HG03103 (cell line): ENCODE results near the gene BEST1.
"Not testable (repeated sequence)": the region's sequence is repeated elsewhere in the genome, so short reads cannot be mapped to it uniquely, and the experiment has no call there.

ENCODE experiments used
- ATAC-seq: cut with Tn5 transposase; IDR thresholded peaks from one replicate; pipeline ENCODE4 v1.9.1; 2021; ENCODE audit warnings: low read depth; ENCODE audit not compliant: unreplicated experiment

The BEST1 gene

DNA sequence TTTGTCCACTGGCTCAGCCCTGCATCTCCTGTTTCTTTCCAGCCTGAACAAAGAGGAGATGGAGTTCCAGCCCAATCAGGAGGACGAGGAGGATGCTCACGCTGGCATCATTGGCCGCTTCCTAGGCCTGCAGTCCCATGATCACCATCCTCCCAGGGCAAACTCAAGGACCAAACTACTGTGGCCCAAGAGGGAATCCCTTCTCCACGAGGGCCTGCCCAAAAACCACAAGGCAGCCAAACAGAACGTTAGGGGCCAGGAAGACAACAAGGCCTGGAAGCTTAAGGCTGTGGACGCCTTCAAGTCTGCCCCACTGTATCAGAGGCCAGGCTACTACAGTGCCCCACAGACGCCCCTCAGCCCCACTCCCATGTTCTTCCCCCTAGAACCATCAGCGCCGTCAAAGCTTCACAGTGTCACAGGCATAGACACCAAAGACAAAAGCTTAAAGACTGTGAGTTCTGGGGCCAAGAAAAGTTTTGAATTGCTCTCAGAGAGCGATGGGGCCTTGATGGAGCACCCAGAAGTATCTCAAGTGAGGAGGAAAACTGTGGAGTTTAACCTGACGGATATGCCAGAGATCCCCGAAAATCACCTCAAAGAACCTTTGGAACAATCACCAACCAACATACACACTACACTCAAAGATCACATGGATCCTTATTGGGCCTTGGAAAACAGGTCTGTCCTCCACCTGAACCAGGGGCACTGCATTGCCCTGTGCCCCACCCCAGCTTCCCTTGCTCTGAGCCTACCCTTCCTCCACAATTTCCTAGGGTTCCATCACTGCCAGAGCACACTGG is 12.3 kb downstream of the BEST1 start:
- ATAC-seq: no peak

DNA sequence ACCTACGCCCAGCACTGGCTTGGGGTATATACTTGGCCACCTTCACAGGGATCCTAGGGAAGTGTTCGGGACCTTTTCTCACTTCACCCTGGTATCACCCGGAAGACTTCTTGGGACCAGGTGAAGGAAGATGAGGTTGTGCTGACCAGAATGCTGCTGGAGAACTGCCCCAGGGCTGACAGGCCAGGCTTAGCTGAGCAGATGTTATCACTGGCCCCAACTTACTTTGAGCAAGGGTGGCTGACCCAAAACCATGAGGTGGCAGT is 12.8 kb downstream of the BEST1 start:
- no peak for ATAC-seq

DNA sequence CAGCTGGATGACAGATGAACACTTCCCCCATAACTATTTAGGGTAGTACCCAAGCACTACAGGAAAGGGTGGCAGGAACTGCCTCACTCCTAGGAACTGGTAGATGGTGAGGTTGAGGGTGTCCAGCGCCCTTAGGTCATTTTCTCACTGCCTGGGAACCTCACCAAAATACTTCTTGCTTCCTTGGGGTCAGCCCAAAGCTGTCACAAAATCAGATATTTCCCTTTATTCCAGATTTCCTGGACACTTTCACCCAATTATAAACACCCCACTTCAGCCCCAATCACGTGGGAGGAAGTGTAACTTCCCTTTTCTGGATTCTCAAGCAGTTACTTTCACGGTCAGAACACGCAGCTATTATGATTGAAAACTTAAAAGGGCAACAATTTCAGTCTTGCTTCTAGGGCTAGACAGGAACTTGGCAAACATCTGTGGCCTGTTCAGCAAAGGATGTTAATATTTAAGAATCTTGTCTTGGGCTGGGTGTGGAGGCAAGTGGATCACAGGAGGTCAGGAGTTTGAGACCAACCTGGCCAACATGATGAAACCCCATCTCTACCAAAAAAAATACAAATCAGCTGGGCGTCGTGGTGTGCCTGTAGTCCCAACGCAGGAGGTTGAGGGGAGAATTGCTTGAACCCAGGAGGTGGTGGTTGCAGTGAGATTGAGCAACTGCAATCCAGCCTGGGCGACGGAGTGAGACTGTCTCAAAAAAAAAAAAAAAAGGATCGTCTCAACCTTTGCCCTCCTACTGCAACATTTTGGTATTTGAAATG is 13.3 kb downstream of the BEST1 start:
- ATAC-seq: no peak

DNA sequence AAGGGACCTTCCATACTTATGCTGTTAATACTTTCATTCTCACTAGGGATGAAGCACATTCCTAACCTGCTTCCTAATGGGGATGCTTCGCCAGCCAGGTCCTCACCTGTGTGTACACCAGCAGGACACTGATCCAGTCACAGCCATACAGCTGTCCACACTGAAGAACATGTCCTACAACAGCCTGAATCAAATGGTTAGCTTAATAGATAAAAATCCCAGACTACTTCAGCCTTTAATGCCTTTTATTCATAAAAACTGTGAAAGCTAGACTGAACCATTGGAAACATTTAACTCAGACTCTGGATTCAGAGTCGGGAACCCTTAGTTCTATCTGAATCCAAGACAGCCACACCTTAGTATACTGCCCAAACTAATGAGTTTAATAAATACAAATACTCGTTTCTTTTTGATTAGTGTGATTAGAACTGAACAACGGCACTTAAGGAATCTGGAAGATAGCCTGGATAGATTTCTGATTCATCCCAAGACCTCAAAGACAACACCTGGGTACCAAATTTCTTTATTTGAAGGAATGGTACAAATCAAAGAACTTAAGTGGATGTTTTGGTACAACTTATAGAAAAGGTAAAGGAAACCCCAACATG is 14.0 kb downstream of the BEST1 start:
- no peak for ATAC-seq

DNA sequence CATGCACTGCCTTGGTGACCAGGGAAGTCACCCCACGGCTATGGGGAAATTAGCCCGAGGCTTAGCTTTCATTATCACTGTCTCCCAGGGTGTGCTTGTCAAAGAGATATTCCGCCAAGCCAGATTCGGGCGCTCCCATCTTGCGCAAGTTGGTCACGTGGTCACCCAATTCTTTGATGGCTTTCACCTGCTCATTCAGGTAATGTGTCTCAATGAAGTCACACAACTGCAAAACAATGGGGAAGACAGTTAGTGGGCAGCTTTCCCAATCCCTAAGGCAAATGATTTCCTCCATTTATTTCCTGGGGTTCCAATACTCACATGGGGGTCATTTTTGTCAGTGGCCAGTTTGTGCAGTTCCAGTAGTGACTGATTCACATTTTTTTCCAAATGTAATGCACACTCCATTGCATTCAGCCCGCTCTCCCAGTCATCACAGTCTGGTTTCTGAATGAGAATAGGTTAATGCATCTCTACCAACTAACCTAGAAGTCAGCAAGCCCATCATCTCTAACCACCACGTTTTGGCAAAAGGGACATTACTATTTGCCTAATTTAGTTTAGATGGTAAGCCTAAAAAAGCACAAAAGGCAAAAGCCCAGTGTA is 14.6 kb downstream of the BEST1 start:
- ATAC-seq: not testable (repeated sequence)

DNA sequence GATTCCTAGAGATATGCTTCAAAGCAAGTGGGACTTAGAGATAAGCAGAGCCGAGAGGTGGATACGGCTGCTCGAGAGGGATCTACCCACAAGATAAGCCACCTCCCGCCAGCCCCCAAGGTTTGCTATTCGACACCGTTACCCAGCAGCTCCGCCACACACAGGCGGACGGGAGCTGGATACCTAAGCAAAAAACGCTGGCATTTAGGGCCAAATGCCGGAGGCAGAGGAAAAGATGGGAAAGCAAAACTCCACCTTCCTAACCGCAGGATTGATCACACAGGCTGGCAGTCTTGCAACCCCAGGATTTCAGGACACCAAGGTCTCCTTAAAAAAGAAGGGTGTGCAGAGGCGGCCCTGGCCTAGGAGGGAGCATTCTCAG is 16.6 kb downstream of the BEST1 start:
- ATAC-seq: no peak

DNA sequence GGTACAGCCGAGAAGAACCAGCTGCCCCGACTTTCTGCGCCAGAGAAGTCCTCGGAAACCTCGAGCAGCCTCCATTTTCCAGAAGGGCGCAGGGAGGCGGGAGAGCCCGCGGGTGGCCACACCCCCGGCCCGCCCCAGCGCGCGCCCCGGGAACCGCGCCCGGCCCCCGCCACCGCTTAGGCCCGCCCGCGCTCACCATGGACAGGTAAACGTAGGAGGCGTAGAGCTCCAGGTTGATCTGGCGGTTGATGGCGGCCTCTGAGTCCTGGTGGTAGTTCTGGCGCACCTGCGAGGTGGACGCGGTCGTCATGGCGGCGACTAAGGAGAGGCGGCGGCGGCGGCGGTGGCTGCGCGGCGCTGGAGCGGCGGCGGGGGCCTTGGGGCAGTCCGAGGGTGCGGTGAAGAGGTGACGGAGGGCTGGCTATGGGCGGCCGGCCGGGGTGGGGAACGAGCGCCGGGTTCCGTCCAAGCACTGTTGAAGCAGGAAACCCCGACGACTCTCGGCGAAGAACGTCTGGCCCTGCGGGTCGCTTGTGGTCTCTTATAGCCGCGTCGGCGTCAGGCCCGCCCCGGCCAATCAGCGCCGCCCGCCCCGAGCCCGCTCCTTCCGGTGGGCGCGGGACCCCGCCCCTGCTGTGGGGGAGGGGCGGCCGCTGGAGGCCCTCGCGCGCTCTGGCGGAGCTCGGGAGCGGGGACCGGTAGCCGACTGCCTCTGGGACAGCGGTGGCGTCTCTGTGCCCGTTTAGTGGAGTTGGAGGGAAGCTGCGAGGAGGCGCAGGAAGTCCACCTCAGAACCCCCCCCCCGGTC is 17.2 kb downstream of the BEST1 start, which contains the start of gene FTH1:
Gene FTH1 (minus strand): TSS at position 519 of the 808 bp plus-strand sequence. CDS start 209 bp downstream, at position 310.
- peak; percentile 49 for ATAC-seq

DNA sequence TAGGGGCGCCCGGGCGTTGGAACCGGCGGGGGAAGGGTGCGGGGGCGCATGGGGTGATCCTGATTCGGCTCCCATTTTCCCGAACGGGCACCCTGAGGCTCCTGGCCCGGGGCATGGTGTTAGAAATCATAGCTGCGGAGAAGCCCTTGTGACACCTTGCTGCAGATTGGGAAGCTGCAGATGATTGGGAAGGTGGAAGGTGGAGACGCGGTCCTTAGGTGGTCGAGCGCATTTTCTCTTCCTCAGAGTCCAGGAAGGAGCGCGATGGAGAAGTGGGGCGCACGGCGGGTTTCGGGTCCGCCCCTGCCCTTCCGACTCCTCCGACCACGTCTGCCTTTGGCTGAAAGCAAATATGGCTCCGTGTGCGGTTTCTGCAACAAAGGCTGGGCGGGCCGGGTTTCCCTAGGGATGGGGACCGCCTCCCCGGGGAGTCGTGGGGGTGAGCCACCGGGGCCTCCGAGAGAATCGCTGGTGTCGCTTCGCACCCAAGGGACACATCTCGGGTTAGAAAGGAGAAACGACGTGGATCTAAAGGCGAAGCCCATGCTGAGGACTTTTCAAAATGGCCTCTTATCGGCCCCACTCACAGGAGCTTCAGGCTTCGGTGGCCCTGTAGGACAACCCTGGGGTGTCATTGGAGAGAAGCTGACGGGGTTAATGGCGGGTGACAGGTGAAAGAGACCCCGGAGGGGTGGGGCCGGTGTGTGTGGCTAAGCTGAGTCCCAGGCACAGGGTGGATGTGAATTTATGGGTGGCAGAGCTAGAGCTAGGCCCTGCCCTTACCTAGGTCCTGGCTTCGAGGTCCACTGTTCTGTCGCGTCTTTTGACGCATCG is 18.0 kb downstream of the BEST1 start:
- ATAC-seq: no peak

DNA sequence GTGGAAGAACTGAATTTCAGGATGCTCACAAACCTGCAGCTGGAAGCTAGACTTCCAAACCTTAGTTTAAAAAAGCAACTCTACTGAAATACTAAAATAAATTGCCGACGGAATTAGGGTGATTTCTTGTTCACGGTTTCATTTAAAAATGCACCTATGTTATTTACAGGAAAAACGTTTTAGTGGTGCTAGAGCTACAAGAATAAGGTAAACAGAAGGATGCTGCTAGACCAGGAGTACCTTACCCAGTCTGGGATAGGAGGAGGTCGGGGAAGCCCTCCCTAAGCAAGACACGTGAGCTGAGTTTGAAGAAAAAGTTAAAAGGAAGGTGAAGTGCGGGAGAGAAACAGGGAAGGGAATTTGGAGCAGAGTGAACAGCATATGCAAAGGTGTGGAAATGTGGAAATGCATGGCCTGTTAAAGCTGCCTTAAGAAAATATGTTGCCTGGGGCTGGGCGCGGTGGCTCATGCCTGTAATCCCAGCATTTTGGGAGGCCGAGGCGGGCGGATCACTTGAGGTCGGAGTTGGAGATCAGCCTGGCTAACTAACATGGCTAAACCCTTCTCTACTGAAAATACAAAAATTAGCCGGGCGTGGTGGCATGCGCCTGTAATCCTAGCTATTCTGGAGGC is 18.7 kb downstream of the BEST1 start:
- ATAC-seq: no peak

DNA sequence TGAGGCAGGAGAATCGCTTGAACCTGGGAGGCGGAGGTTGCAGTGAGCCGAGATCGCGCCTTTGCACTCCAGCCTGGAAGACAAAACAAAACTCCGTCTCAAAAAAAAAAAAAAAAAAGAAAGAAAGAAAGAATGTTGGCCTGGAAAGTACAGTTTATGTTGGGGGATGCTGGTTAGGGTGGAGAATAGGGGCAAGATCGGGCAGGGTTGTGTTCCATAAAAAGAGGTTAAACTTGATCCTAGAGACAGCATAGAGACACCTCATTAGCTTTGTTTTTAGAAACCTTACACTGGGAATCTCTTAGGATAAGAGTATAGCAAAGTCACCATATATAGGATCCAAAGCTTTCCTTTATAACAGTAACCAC is 19.2 kb downstream of the BEST1 start:
- ATAC-seq: no peak

DNA sequence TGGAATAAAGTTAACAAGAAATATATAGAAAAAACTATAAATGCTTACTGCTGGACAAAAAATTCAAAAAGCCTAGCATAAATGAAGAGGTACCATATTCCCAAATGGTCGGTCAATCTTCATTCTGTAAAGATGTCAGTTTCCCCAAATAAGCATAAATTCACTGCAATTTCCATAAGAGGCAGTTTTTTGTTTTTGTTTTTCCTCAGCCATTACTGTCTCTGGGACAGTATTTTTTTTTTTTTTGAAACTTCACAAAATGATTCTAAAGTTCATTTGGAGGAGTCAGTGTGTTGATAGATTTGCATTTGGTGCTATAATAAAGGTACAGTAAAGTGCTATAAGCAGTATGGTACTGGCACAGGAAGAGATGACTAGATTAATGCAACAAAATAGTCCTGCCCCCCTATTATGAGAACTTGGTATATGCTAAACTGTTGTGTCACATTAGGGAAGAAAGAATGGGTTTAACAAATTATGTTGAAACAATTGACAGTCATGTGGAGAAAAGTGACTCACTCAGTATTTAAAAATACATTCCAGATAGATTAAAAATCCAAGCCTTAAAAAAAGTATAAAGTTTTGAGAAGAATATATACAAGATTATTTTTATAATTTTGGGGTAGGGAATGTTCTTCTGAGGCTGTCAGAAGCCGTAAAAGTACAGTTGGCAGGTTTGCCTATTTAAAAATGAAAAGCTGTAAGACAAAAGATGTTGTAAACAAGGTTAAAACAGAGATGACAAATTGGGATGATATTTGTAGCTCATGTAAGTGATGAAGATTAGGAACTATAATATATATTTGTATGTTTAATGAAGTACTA is 19.9 kb downstream of the BEST1 start:
- no peak for ATAC-seq

DNA sequence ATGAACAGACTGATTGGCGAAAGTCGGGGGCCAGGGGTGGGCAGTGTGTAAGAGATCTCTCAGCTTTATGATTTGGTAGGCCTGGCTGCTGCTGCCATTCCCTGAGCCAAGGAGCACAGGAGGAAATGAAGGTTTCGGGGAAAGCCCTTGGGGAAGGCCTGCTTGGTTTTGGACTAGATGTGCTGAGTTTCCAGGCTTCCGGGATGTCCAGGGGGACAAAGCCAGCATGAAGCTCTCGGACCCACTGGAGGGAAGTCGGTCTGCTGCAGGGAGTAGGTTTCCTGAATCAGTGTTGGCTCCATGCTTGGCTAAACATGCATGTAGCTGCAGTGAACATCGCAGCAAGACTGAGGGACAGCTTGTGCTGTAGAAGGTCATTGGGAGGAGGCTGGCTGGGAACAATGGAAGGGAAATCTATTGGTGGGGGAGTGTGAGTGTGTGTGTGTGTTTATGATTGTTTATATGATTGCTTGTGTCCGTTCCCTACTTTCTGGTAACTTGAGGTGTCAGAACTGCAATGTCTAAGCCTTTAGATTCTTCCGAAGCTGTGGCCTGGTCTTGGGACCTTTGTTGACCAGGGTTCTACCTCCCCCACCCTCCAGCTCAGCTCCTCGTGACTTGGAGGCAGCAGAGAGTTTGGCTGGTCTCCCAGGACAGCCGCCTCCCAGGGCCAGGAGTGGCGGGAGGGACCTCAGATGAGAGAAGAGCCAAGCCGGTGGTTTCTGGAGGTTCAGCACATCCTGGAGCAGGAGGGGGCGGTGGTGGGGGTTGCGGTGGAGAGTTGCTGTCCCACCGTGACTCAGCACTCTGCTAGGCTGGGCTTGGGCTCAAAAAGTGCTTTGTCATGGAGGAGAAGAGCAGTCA is 21.3 kb downstream of the BEST1 start:
- no peak for ATAC-seq

DNA sequence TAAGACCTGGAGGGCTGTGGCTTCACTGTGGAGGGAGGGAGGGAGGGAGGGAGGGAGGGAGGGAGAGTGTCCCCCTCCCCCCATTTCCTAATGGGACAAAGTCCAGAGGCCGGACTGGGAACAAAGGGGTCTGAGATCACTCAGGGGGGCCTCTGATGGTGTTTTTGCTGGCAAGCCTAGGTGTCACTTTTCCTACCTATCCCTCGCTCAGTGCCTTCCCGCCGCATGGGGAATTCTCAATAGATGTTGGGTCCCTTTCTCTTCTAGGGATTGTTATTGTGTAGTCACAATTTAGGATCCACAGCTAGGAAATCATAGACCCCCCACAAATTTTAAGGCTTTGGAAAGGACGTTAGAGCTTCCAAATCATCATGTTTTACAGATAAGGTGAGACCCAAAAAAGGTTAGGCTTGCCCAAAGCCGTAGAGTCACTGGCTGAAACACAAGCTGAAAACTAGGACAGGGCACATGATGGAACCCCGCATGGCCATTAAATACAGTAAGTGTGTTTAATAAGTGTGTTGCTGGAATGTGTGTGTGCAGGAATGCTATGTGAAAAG is 22.0 kb downstream of the BEST1 start:
- ATAC-seq: no peak

DNA sequence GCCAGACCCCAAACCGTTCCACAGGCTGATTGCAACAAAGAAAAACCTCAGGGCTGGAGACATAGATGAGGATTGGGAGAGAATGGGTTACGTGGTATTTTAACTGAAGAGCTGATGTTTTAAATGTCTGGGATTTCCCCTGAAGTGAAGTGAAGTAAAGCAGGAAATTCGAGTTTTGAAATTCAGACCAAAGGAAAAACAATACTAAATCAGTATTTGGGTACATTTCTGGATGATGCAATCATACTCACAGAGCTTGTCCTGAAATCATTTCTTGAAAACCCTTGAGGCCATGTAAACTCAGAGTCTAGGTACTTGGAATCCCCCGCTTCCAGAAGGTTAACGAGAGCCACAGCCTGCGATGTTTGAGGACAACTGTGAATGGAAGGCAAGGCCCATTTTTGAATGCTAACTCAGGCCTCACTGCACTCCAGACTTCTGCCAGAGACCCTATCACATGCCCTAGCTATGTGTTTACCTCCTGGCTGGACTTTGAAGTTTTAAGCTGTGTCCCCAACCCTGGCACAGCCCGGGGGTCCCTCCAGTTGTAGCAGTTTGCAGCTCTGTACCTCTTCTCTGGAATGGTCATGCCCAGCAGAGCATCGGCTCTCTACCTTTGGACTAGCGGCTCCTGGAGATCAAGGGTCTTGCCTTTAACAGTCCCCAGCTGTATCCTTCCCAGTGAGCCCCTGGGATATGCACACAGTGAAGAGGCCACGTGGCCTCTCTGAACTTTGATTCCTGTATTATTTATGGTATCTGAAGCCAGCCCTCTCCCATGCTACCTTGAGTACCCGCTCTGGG is 22.7 kb downstream of the BEST1 start:
- ATAC-seq: no peak

DNA sequence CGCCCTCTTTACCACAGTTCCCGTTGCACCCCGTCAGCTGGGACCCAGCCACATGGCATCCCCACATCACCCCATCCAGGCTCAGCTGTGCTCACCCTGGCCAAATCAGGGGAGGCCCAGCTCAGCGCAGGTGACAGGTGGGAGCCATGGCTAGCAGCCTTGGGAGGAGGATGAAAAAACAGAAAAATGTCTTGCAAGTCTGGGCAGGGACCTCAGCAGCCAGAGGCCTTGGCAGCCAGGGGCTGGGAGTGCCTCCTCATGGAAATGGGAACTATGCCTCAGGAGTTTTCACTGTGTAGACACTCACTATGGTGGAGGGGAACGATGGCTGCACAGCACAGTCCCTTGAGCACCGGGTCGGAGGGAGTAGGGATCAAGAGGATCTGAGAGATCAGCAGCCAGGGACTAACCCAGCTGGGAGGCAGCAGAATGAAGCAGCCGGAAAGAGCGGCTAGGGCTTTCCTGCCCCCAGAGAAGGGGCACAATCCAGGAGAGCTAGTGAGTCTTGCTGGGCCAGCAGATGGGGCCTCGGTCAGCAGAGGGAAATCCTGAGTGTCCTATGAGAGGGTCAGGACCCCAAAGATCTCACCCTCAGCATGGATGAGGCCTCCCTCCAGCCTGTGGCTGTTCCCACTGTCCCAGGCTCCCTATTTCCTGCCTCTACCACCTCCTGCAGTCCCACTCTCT is 23.5 kb downstream of the BEST1 start:
- no peak for ATAC-seq
